ENCODE data around the gene RAD9A.
A peak's percentile ranks its signal among the peaks of the same experiment; 100 is the strongest.

The RAD9A gene

DNA sequence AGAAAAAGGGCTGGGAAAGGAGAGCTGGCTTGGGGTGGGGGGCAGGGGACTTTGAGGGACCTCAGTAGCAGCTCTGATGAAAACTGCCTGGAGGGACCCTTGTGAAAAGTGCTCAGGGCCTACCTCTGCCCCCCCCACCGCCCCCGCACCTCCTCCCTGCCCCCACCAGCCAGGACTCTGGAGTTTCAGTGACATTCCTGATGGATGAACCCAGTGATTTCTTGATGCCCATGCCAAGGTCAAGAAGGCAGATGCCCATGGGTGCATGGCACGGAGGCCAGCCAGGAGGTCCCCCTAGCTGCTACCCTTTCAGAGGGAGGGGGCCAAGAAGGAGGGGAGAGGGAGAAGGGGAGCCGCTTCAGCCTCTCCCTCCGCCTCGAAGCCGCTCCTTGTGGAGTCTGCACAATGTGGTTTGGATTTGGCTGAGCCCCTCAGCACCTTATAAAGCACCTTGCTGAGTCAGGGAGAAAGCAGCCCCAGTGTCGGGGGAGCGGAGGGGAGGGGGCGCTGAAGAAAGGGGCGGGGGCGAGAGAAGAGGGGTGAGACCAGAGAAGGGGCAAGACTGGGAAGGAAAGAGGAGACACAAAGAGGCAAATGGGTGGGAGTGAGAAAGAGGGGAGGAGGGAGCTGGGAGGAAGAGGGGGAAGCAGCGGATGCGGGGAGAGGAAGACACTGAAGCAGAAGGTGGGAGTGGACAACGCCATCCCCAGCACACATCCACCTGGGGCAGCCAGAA is 16.3 kb upstream of the RAD9A start:
- DNase-seq = no peak

DNA sequence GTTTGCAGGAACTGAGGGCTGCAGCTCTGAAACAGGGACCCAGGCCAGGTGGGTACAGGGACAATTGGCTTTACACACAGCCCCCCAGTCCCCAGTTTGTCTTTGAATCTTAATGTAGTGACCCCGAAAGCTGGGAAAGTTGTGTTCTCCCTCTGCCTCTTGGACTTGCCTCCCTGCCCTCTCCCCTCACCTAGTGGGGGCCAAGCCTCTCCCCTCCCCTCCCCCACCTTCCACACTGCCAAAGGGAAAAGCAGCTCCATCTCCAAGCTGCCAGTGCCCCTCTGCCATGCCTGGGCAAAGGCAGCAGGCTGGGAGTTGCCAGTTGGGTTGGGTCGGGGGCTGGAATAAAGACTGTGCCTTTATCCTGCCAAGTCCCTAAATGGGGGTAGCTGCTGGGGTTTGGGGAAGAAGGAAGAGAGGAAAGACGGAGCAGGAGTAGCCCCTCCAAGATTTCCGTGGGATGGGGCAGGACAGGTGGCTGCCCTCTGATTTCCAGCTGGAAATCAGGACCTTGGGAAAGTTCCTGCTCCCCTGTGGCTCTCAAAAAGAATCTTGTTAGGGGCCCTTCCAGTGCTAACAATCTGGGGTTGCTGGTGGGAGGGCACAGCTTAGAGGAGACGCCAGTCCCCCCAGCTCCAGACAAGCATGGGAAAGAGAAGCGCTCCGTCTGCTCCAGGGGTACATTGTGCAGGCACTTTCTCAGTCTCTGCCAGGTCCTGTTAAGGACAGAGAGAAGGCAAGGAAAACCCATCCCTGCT is 15.5 kb upstream of the RAD9A start:
- DNase-seq = no peak

DNA sequence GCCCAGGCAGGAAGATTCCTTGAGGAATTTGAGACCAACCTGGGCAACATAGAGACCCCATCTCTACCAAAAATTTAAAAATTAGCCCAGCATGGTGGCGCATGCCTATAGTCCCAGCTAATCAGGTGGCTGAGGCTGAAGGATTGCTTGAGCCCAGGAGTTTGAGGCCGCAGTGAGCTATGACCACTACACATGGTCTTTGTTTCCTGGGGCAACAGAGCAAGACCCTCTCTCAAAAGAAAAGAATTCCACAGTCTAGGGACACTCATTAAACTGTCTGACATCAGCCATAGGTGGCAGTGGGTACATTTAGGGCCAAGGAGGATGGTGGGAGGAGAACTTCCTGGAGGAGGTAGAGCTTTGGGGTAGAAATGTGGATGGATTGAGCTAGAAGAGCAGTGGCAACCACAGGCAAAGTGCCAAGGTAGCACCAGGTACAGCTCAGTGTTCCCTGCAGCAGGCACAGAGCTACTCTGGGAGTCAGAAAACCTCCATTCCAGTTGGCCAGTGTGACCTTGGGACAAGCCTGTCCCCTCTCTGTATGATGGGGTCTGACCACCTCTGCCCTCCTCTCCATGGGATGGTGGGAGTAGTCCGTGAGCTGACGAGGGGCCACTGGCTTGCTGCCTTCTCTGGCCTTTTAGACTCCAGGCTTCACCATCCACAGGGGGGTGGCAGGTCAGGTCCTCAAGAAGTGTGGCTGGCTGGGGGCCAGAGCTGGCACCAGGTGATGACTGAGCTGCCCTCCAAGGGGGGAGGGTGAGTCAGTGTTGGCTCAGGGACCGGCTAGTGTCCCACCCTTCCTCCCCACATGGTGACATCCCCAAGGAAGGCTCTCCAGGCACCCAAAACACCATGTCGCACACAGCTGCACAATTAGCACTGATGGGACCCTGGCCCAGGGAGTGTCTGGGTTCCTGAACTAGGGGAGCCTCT is 14.6 kb upstream of the RAD9A start:
- no peak for DNase-seq

DNA sequence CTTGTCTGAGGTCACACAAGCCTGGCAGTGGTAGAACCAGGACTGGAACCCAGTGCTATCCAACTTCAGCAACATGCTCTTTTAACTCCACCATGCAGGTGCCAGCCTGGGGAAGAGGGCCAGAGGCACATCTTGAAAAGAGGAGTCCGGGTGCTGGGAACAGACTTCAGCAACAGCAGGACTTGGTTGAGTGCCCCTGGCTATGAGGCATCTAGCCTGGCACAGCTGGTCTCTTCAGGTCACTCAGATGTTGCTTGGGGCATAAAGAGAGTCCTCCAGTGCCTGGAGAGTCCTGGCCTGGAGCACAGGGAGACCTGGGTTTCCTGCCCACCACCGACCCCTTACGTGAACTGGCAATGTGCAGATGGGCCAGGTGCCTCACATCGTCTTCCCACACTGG is 13.2 kb upstream of the RAD9A start:
- DNase-seq = no peak

DNA sequence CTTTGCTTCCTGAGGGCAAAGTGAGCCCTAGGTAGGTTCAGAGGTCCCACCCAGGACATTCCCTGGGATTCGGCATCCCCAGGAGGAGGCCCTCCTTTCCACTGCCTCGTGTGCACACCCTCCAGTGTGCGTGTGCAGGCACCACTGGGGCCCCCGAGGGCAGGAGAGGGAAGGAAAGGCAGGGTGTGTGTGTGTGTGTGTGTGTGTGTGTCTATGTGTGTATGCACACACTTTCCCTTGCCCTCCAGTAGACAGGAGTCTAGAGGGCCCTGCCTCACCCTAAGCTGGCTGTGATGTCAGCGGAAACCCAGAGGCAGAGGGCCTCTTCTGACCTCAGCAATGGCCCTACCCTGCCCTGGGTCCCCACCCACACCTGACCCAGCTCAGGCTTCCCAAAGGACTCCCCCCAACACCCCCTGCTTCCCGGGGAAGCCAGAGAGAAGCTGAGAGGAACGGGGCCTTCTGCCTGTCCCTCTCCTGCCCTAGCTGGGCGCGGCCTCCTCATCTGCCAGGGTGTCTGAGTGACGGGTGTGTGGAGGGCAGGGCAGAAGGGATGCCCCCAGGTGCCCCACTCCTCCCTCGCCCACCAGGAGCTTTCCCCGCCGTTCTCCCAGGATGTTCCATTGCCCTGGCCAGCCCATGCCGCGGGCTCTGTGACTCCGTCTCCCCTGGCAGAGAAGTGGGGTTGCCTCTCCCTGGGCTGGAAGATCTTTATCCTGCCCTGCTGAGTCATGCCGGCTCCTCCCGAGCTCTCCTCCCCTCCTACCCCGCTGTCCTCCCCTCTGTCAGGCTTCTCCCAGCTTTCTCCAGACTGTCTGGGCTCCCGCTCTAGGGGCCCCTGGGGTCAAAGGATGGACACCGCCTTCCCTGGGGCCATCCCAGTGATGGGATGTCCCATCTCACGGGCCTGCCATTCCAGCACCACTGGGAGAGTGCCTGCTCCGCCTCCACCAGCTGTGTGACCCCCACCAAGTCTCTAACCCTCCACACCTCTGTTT is 12.4 kb upstream of the RAD9A start:
- DNase-seq = no peak

DNA sequence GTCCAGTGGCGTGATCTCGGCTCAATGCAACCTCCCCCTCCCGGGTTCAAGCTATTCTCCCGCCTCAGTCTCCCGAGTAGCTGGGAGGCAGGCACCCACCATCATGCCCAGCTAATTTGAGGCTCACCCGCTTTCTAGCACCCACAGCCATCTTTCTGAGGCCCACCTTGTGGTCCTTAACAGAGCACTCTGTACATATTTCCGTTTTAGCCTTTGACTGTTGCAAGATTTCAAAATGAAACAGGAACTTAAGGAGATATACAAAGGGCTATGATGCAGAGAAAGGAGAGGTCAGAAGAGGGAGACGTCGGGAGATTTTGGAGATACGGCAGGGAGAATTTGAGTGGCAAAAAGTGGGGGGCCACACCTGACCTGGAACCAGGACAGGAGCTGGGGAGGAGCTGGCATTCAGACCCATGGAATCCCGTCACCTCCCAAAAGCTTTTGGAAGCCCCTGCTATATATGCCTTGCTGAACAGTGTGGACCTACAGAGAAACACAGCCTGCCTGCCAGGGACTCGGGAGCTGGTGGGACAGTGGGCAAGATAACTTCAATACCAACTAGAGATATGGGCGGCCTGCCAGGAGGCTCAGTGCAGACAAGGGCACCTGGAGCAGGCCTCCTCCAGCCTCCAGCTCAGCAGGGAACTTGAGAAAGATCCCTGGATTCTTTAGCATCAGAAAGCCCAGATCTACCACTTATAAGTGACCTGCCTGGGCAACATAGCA is 10.4 kb upstream of the RAD9A start:
- DNase-seq = no peak

DNA sequence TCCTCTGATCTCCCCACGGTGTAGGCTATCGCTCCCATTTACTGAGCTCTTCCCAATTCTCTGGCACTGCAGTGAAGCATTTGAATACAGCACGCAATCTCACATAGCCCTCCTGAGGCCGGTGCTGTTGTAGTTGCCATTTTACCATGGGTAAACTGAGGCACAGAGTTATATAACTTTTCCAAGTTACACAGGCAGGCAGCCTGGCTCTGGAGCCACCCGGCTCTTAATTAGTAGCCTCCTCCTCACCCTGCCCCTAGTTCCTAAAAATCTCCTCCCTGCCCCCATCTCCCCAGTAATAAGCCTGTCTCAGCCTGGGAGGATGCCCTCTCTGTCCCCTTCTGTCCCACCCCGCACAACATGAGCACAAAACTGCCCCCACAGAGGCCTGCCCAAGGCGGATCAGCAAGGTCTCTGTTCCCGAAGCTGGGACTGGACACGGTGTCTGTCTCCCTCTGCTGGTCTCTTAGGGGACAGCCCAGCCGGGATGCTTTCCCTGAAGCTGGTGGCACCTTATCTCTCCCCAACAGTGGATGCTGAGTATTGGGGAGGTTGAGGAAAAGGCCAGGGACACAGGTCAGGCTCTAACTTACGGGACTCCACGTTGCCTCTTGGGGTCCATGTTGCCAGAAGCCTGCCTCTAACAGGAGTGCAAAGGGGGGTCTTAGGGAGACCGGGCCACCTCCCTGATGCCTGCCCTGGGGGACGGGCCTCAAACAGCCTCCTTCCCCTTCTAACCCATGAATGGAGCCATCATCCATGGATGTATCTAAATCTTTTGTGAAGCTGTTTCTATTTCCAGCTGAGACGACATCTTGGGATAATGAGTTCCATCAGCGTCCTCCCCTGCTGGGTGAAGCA is 9.3 kb upstream of the RAD9A start:
- peak; percentile 63 for DNase-seq

DNA sequence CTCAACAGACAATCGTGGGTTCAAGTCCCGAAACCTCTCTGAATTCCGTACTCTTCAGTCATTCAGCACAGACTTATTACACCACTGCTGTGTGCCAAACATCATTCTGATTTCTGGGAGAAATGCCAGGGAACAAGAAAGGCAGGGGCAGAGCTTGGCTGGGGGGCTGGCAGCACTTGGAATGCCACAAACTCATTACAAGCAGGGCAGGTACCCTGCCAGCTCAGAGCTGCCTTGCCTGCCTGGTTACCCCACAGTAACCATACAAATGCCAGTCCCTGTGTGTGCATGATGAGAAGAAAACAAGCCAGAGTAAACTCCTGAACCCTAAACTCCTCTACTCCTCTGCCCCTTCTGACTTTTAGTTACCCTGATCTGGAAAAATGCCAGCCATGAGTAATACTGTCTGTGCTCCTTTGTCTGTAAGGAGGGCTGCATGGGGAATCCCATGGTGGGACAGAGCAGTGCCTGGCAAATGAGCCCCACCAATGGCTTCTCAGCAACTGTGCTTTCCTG is 6.9 kb upstream of the RAD9A start:
- DNase-seq = no peak

DNA sequence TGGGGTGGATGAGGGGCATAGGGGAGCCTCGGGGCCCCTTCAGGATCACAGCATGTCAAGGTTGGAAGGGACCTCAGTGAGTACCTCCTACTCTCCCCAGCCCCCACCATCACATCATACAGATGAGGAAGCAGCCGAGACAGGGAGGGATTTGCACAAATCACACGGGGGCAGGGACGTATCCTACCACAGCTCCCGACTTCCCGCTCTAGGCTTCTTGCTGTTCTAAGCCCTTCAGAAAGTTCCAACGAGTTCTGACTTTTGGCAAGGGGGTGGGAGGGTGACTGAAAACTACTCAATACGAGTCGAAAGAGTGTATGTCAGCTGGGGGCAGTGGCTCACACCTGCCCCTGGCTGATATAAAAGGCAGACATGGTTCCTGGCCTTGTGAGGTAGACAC is 4.7 kb upstream of the RAD9A start:
- no peak for DNase-seq

DNA sequence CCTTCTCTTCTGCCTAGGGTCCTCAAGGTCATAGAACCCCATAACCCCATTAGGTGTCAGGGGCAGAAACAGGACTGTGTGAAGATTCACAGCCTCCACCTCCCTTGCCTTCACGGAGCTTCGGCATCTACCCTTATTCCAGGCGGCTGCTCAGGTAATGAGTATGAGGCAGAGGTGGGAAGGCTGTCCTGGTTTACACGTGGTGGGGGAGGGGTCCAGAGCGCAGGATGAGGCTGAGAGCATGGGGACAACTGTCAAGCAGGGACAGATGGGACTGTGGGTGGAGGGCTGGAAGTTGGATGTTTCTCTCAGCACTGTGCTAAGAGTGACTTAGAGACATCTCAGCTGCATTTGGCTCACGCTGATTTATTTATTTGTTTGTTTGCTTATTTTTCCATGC is 4.3 kb upstream of the RAD9A start:
- DNase-seq = no peak

DNA sequence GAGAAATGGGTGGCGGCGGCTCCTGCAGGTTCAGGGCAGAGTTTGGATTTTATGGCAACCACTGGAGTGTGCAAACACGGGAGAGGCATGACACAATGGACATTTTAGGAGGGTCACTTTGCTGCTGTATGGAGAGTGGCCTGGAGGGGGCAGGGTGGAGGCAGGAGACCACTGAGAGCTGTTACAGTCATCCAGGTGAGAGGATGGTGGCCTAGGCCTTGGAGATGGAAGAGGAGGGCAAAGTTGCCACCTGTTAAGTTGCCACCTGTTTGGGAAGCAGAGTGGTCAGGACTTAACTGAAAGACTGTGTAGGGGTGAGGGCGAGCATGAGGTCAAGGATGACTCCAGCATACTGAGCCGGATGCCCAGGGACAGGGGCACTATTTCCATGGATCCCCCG is 2.3 kb upstream of the RAD9A start:
- no peak for DNase-seq

DNA sequence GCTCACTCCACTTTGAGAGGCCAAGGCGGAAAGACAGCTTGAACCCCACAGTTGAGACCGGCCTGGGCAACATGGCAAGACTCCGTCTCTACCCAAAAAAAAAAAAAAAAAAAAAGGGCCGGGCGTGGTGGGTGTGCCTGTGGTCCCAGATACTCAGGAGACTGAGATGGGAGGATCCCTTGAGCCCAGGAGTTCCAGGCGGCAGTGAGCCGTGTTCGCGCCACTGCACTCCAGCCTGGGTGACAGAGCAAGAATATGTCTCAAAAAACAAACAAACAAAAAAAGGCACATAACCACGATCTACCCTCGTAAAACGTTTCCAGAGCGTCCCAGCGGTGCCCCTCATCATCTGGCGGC is 861 bp upstream of the RAD9A start:
- DNase-seq = no peak

DNA sequence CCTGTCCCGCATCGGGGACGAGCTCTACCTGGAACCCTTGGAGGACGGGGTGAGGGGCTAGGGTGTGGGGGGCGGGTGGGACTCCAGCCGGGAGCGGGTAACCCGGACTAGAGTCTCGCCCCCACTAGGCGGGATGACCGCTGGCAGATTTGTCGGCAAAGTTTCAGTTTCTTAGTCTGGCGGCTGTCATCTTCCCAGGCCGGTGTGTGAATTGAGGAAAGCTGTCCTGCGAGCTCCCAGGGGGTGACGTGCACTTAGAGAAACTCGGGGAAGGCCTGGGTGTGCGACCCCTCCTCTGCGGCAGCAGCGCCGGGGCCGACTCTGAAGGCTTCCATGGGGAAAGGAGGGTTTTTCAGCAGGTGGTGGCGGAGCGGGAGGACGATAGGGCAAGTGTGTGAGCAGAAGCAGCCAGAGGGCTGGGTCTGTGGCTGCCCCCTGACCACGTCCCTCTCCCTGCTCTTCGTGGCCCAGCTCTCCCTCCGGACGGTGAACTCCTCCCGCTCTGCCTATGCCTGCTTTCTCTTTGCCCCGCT is 463 bp downstream of the RAD9A start:
- no peak for DNase-seq

DNA sequence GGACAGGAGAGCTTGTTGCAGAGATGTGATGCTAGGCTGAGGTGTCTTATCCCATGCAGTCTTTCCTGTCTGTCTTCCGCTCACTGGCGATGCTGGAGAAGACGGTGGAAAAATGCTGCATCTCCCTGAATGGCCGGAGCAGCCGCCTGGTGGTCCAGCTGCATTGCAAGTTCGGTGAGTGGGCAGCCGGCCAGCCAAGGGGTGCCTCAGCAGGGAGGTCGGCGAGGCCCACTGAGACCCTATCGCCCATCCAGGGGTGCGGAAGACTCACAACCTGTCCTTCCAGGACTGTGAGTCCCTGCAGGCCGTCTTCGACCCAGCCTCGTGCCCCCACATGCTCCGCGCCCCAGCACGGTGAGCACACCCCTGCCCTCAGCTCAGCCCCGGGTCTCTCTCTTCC is 1.7 kb downstream of the RAD9A start:
- no peak for DNase-seq

DNA sequence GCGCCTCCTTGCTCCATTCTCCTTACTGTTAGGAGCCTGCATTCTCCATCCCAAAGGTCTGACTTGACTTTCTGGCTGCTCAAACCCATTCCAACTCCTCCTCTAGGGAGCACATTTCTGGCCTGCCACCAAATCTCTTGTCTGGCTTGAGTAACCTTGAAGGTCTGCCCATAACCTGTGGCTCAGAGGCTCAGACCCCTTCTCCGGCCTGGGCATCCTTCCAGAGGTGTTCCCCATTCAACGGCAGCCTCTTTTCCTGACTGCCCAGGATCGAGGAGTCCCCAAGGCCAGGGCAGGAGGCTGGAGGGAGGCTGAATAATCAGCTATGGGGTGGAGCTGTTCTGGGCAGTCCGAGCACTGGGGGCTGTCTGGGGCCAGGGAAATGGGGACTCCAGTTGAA is 2.2 kb downstream of the RAD9A start:
- no peak for DNase-seq

DNA sequence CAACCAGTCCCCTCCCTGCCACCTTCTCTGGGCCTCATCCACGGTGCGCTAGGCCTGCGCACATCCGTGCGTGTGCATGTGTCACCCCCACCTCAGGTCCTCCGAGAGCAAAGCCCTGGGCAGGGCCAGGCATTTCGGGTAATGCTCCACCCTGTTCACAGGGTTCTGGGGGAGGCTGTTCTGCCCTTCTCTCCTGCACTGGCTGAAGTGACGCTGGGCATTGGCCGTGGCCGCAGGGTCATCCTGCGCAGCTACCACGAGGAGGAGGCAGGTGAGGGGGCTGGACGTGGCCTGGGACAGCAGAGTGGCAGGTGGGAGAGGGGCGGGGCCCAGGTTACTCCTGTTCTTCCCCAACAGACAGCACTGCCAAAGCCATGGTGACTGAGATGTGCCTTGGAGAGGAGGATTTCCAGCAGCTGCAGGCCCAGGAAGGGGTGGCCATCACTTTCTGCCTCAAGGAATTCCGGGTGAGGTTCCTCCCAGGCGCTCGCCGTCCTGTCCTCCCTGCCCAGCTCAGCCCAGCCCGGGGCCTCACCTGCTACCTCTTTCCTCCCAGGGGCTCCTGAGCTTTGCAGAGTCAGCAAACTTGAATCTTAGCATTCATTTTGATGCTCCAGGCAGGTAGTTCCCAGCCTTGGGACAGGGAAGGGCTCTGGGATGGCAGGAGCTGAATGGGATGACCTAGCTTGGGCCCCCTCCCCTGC is 3.9 kb downstream of the RAD9A start:
- no peak for DNase-seq

DNA sequence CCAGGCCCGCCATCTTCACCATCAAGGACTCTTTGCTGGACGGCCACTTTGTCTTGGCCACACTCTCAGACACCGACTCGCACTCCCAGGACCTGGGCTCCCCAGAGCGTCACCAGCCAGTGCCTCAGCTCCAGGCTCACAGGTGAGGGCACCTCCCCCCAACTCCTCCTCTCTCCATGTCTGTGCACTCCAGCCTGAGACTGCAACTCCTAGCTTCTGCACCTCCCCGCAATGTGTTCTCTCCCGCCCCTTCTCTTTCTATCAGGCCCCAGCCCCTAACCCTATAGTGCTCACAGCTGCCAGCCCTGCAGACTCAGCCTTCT is 4.4 kb downstream of the RAD9A start:
- no peak for DNase-seq

DNA sequence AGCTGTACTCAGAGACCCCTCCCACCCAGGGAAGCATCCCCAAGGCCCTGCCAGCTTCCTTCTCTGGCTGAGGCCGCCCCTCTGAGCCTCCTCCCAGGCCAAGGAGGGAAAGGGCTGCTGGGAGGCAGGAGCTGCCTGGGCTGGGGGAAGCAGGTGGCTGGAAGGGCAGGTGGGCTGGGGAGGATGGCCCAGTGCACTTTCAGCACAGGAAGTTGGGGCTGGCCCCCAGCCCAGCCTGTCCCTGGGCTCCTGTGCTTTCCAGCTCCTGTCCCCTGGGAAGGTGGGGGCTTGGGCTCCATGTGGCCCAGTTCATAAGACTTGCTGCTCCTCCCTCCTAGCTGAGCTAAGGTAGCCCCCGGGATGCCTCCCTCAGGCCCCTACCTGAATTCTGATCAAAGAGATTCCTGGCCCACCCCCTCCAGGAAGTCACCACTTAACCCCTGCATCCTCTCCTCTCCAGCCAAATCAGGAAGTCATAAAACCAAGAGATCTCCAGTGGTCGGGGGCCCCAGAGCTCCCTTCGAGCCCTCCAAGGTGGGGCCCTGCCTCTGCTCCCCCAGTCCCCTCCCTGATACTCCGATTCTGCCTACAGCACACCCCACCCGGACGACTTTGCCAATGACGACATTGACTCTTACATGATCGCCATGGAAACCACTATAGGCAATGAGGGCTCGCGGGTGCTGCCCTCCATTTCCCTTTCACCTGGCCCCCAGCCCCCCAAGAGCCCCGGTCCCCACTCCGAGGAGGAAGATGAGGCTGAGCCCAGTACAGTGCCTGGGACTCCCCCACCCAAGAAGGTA is 5.0 kb downstream of the RAD9A start:
- no peak for DNase-seq

DNA sequence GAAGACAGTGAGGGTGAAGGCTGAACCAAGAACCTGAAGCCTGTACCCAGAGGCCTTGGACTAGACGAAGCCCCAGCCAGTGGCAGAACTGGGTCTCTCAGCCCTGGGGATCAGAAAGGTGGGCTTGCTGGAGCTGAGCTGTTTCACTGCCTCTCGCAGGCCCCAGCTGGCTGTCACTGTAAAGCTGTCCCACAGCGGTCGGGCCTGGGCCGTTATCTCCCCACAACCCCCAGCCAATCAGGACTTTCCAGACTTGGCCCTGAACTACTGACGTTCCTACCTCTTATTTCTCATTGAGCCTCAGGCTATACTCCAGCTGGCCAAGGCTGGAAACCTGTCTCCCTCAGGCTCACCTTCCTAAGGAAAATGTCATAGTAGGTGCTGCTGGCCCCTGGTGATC is 5.8 kb downstream of the RAD9A start:
- DNase-seq = no peak
